Type B pancreatic cell (in vitro differentiated cells): Measurements from ENCODE around the gene CNGA1. TPM values are rescaled to one million over a fixed set of nuclear protein-coding genes. Genes with fewer than 3 reads are reported as not detected.

Source experiments
- DNase-seq: peaks from one replicate; pipeline ENCODE4 v3.0.0; 2021; ENCODE audit warnings: mixed read lengths; ENCODE audit not compliant: unreplicated experiment; ENCODE audit errors: extremely low spot score
- H3K27ac Mint-ChIP-seq: 2 replicates; pipeline ENCODE4 v1.8.0; 2021; ENCODE audit warnings: mild to moderate bottlenecking, mixed read lengths
- H3K27me3 Mint-ChIP-seq: 2 replicates; pipeline ENCODE4 v1.8.0; 2021; ENCODE audit warnings: mixed read lengths
- H3K36me3 Mint-ChIP-seq: 2 replicates; pipeline ENCODE4 v1.8.0; 2021; ENCODE audit warnings: mixed read lengths
- H3K4me1 Mint-ChIP-seq: one replicate; pipeline ENCODE4 v1.8.0; 2021; ENCODE audit warnings: mixed read lengths; ENCODE audit not compliant: unreplicated experiment
- H3K4me3 Mint-ChIP-seq: 2 replicates; pipeline ENCODE4 v1.8.0; 2021; ENCODE audit warnings: mild to moderate bottlenecking, mixed read lengths
- H3K9me3 Mint-ChIP-seq: 2 replicates; pipeline ENCODE4 v1.8.0; 2021; ENCODE audit warnings: mixed read lengths
- CTCF ChIP-seq: fragments of 200-600 bp; sonication (generic); conservative IDR thresholded peaks from 2 replicates; pipeline ENCODE4 v1.5.0; 2021; ENCODE audit warnings: antibody characterized with exemption, mild to moderate bottlenecking
- total RNA-seq: library from RNA; stranded (reverse); gene quantifications from 2 replicates; pipeline ENCODE4 v1.2.1, GENCODE V29; 2021; ENCODE audit warnings: low replicate concordance

Gene CNGA1
- total RNA-seq, 1 donor from 2014 or later = 1.0 TPM

DNA sequence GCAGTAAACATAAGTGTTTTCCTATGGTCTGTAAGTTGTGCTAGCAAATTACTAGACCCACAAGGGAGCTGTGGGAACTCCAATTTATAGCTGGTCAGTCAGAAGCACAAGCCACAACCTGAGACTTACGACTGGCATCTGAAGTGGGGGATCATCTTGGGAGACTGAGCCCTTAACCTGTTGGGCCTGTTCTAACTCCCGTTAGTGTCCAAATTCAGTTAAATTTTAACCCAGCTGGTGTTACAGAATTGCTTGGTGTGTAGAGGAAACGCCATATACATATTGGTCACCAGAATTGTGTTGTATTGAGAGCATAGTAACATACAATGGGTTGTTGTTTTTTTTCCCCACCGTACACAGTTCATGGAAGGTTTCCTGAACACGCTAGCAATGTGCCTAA, 77.0 kb downstream of the CNGA1 start:
- H3K4me3 Mint-ChIP-seq = no peak overlapping the region
- peaks cover 4% of the 10 kb centered on the region for H3K9me3 Mint-ChIP-seq
- no peak overlapping the region for H3K27ac Mint-ChIP-seq
- TF ChIP-seq CTCF = no peak
- DNase-seq = no peak
- H3K27me3 Mint-ChIP-seq = no peaks in the 10 kb centered on the region
- H3K36me3 Mint-ChIP-seq = no peaks in the 10 kb centered on the region
- H3K4me1 Mint-ChIP-seq = no peaks in the 10 kb centered on the region

GRCh38 chr4:47936336-47936735, 80.1 kb downstream of the CNGA1 start:
- Mint-ChIP-seq H3K9me3 (no peaks in the 10 kb centered on the region), H3K4me1 (no peaks in the 10 kb centered on the region), H3K36me3 (no peaks in the 10 kb centered on the region), H3K4me3 (no peak overlapping the region), H3K27me3 (no peaks in the 10 kb centered on the region), H3K27ac (no peak overlapping the region)
- TF ChIP-seq CTCF = no peak
- DNase-seq = no peak

DNA sequence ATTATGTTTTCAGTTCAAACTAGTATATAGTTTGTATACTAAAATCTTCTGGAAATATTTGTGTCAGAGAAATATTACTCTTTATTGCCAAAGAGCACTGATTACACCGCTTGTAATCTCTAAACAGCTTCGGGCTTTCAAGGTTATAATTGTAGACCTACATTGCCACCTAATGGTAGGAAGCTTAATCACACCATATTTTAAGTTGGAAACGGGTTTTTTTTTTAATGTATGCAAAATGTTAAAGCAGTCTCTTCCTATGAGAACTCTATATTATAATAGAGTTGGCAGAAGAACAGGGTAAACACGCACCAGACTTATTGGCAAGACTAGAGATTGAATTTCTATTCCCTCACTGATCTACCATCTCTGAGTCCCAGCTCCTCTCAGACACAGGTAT, 82.6 kb downstream of the CNGA1 start:
- H3K4me3 Mint-ChIP-seq = no peak overlapping the region
- H3K36me3 Mint-ChIP-seq = no peaks in the 10 kb centered on the region
- no peak overlapping the region for H3K27ac Mint-ChIP-seq
- H3K27me3 Mint-ChIP-seq = no peaks in the 10 kb centered on the region
- no peaks in the 10 kb centered on the region for H3K9me3 Mint-ChIP-seq
- DNase-seq = no peak
- H3K4me1 Mint-ChIP-seq = peaks cover 10% of the 10 kb centered on the region
- peak; percentile 84 for TF ChIP-seq CTCF

DNA sequence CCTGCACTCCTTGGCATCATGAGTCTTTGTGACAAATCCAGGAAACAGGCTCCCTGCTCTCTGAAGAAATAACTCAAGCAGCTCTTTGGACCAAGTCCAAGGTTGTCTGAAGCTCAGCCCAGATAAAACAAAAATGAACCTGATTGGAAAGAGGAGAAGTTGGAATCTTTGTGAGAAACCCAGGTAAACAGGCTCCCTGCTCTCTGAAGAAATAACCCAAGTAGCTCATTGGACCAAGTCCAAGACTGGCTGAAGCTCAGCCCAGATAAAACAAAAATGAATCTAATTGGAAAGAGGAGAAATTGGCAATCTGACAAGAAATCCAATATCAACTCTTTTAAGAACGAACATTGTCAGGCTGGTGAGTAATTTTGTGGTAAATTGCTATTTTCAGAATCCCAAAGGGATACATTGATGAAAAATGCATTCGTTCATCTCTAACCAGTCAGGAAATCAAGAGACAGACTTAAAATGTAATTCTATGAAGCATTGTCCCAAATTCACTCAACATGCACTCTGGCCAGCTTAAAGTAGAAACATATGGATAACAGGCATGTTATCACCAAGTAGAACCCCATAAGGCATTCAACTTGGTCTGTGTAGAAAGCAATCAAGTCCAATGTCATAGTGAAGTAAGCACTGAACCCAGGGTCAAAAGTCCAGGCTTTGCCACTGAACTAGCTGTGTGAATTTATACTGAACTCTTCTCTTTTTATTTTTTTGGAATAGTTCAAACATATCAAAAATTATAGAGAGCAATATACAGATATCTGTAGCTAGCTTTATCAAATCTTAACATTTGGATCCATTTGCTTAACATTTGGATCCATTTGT, 85.3 kb downstream of the CNGA1 start:
- no peak overlapping the region for H3K27ac Mint-ChIP-seq
- H3K36me3 Mint-ChIP-seq = no peaks in the 10 kb centered on the region
- no peaks in the 10 kb centered on the region for H3K9me3 Mint-ChIP-seq
- no peaks in the 10 kb centered on the region for H3K27me3 Mint-ChIP-seq
- no peak for DNase-seq
- no peak overlapping the region for H3K4me3 Mint-ChIP-seq
- H3K4me1 Mint-ChIP-seq = peaks cover 18% of the 10 kb centered on the region
- TF ChIP-seq CTCF = no peak

GRCh38 chr4:47929682-47930201, 86.7 kb downstream of the CNGA1 start:
- Mint-ChIP-seq H3K4me3 (no peak overlapping the region), H3K27me3 (no peaks in the 10 kb centered on the region), H3K4me1 (peaks cover 18% of the 10 kb centered on the region), H3K9me3 (no peaks in the 10 kb centered on the region), H3K36me3 (no peaks in the 10 kb centered on the region), H3K27ac (no peak overlapping the region)
- no peak for DNase-seq
- no peak for TF ChIP-seq CTCF
